HG02852 (cell line): ENCODE results near the gene CCL18.
"Not testable (repeated sequence)": the region's sequence is repeated elsewhere in the genome, so short reads cannot be mapped to it uniquely, and the experiment has no call there.

ENCODE experiments used
- ATAC-seq: cut with Tn5 transposase; IDR thresholded peaks from one replicate; pipeline ENCODE4 v1.9.1; 2021; ENCODE audit warnings: mild to moderate bottlenecking, moderate library complexity; ENCODE audit not compliant: unreplicated experiment

The CCL18 gene

GRCh38 chr17:36063786-36064541 lies at the start of gene CCL18:
CCL18 (plus strand) TSS chr17:36064272; CDS start chr17:36064343, 71 bp downstream.
- no peak for ATAC-seq

GRCh38 chr17:36014946-36015345 lies 49.1 kb upstream of the CCL18 start:
- ATAC-seq = no peak

GRCh38 chr17:36015895-36016294 lies 48.2 kb upstream of the CCL18 start:
- not testable (repeated sequence) for ATAC-seq

- ATAC-seq = no peak
These were observed 47.5 kb upstream of the CCL18 start for GRCh38 chr17:36016555-36016954.

GRCh38 chr17:36017799-36018198 lies 46.3 kb upstream of the CCL18 start, which contains the start of gene CCL23:
CCL23 (minus strand) TSS chr17:36017972; CDS start chr17:36017897, 75 bp downstream.
- no peak for ATAC-seq

GRCh38 chr17:36019423-36019822 lies 44.6 kb upstream of the CCL18 start:
- ATAC-seq = no peak

- ATAC-seq = no peak
These were observed 39.8 kb upstream of the CCL18 start for GRCh38 chr17:36024106-36024869.

- ATAC-seq = no peak
These were observed 36.3 kb upstream of the CCL18 start for GRCh38 chr17:36027761-36028160.

GRCh38 chr17:36030956-36031355 lies 33.1 kb upstream of the CCL18 start:
- ATAC-seq = no peak

GRCh38 chr17:36034127-36034526 lies 29.9 kb upstream of the CCL18 start:
- no peak for ATAC-seq

- no peak for ATAC-seq
These were observed 27.8 kb upstream of the CCL18 start for GRCh38 chr17:36036235-36036634.

- no peak for ATAC-seq
These were observed 16.0 kb upstream of the CCL18 start for GRCh38 chr17:36048066-36048465.

GRCh38 chr17:36049643-36050042 lies 14.4 kb upstream of the CCL18 start:
- ATAC-seq = no peak

- ATAC-seq = no peak
These were observed 8.9 kb upstream of the CCL18 start for GRCh38 chr17:36055171-36055570.

- no peak for ATAC-seq
These were observed 8.1 kb upstream of the CCL18 start for GRCh38 chr17:36055921-36056520.

- ATAC-seq = no peak
These were observed 6.2 kb upstream of the CCL18 start for GRCh38 chr17:36057911-36058310.

GRCh38 chr17:36059406-36059805 lies 4.7 kb upstream of the CCL18 start:
- no peak for ATAC-seq

- no peak for ATAC-seq
These were observed 3.3 kb upstream of the CCL18 start for GRCh38 chr17:36060816-36061215.

GRCh38 chr17:36066365-36066985 lies 2.4 kb downstream of the CCL18 start:
- ATAC-seq = no peak

GRCh38 chr17:36068524-36068923 lies 4.5 kb downstream of the CCL18 start:
- ATAC-seq = no peak

GRCh38 chr17:36069136-36069535 lies 5.1 kb downstream of the CCL18 start:
- no peak for ATAC-seq
